PC-9 (cell line): Measurements from ENCODE around the gene HOXC9. TPM values are rescaled to one million over a fixed set of nuclear protein-coding genes. Genes with fewer than 3 reads are reported as not detected.

Source experiments
- BruUV-seq: library from RNA; stranded (reverse); fragments of 400-500 nt; replicated peaks from 2 replicates; lab custom pipeline; 2021; lab: Mats Ljungman, UMichigan
- CTCF ChIA-PET: fragments of 300-600 bp; sonication (Branson Sonifier 250); formaldehyde crosslinking; loops from one replicate; lab custom pipeline; 2022; ENCODE audit warnings: antibody characterized with exemption; lab: Charles Lee
- POLR2A ChIA-PET: fragments of 300-600 bp; sonication (Branson Sonifier 250); formaldehyde crosslinking; loops from one replicate; lab custom pipeline; 2022; ENCODE audit warnings: antibody characterized with exemption; ENCODE audit not compliant: unreplicated experiment; lab: Charles Lee
- DNase-seq, 2 experiments: peaks; one replicate each; pipeline versions ENCODE4 v3.0.0 to v3.0.0-alpha.2; 2015 to 2022; ENCODE audit warnings: mixed read lengths in 1 of 2
- H2AFZ ChIP-seq: fragments of 200-600 bp; sonication (generic); 2 replicates; pipeline ENCODE4 v1.8.1; 2017; ENCODE audit warnings: antibody characterized with exemption
- H3F3A ChIP-seq: fragments of 200-600 bp; sonication (generic); 2 replicates; pipeline ENCODE4 v1.8.1; 2017; ENCODE audit warnings: antibody characterized with exemption, mild to moderate bottlenecking, low read depth; ENCODE audit not compliant: insufficient read depth
- H3K27ac ChIP-seq: fragments of 200-600 bp; sonication (generic); 2 replicates; pipeline ENCODE4 v1.6.1; 2016; ENCODE audit warnings: mixed run types
- H3K27me3 ChIP-seq: fragments of 200-600 bp; sonication (generic); 2 replicates; pipeline ENCODE4 v1.6.1; 2016; ENCODE audit warnings: low read depth, mixed run types; ENCODE audit not compliant: insufficient read depth
- H3K36me3 ChIP-seq: fragments of 200-600 bp; sonication (generic); 2 replicates; pipeline ENCODE4 v1.6.1; 2016; ENCODE audit warnings: low read depth, mixed run types
- H3K4me1 ChIP-seq: fragments of 200-600 bp; sonication (generic); replicated peaks from 2 replicates; pipeline ENCODE4 v1.6.1; 2016; ENCODE audit warnings: mixed run types; ENCODE audit not compliant: insufficient read depth
- H3K4me2 ChIP-seq: fragments of 200-600 bp; sonication (generic); 2 replicates; pipeline ENCODE4 v1.6.1; 2017; ENCODE audit warnings: mixed run types
- H3K4me3 ChIP-seq: fragments of 200-600 bp; sonication (generic); 2 replicates; pipeline ENCODE4 v1.6.1; 2016; ENCODE audit warnings: mixed run types
- H3K79me2 ChIP-seq: fragments of 200-600 bp; sonication (generic); 2 replicates; pipeline ENCODE4 v1.6.1; 2017; ENCODE audit warnings: low read depth, mixed run types
- H3K9me2 ChIP-seq: fragments of 200-600 bp; sonication (generic); 2 replicates; pipeline ENCODE4 v1.8.1; 2017; ENCODE audit warnings: mild to moderate bottlenecking; ENCODE audit not compliant: insufficient read depth
- H3K9me3 ChIP-seq: fragments of 200-600 bp; sonication (generic); 2 replicates; pipeline ENCODE4 v1.8.1; 2016; ENCODE audit warnings: low read depth; ENCODE audit not compliant: insufficient read depth
- H4K20me1 ChIP-seq: fragments of 200-600 bp; sonication (generic); 2 replicates; pipeline ENCODE4 v1.8.1; 2017; ENCODE audit not compliant: insufficient read depth
- EZH2 ChIP-seq: fragments of 200-600 bp; sonication (generic); IDR thresholded peaks from 2 replicates; pipeline ENCODE4 v1.8.0; 2017; ENCODE audit warnings: antibody characterized with exemption, low read depth
- intact Hi-C: fragments of 100-400 bp; cut with micrococcal nuclease; formaldehyde crosslinking; loops from one replicate; pipeline ENCODE4 v1.10.0; 2022; ENCODE audit not compliant: unreplicated experiment
- total RNA-seq: library from RNA; stranded (reverse); gene quantifications from 2 replicates; pipeline ENCODE4 v1.2.3, GENCODE V29; 2021
- TF ChIP-seq, protein P1 (sequence below): fragments of 200-600 bp; sonication (generic); conservative IDR thresholded peaks from 2 replicates; pipeline ENCODE4 v1.6.1; 2017; ENCODE audit warnings: mixed run types, antibody characterized with exemption, mild to moderate bottlenecking, moderate library complexity

The HOXC9 gene
- total RNA-seq, 1 experiment from 2014 or later = 10.2 TPM

DNA sequence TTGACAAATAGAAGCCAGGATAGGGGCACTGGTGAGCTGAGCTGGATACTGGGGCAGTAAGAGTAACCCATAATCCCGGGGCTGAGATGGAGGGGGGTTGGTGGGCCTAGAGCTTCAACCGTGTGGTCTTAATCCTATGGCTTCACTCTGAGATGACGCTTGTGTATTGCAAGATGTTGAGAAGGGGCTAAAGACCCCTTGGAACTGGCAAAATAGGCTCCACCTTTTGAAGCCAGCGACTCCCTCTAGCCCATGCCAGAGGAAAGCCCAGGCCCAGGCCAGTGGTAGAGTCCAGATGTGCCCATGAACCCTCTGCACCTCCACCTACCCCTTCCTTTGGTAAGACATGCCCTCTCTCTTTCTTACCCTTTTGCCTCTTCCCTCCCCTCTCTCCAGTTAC is 40.6 kb upstream of the HOXC9 start:
- no peaks in the 10 kb centered on the region for H3K9me2 ChIP-seq
- H2AFZ ChIP-seq = no peak overlapping the region
- no peak overlapping the region for H3K4me3 ChIP-seq
- peaks cover under 1% of the 10 kb centered on the region; the same call in 1 of the 2 replicates for H3K4me1 ChIP-seq
- no peak for DNase-seq
- ChIA-PET CTCF (interaction anchor here (0.6 kb wide), 1 partner anchor 38 kb away, joined by 3 read pairs; no protein-coding TSS in a partner anchor), POLR2A (no interaction called here)
- no peaks in the 10 kb centered on the region for H3F3A ChIP-seq
- no peaks in the 10 kb centered on the region for H3K36me3 ChIP-seq
- BruUV-seq = no TSS peak
- no peaks in the 10 kb centered on the region for H3K79me2 ChIP-seq
- H3K27me3 ChIP-seq = no peaks in the 10 kb centered on the region
- no peak overlapping the region for H3K27ac ChIP-seq
- no peaks in the 10 kb centered on the region for H4K20me1 ChIP-seq
- intact Hi-C loops = no loop called here
- H3K9me3 ChIP-seq = no peaks in the 10 kb centered on the region
- TF ChIP-seq EZH2 = no peak
- TF ChIP-seq, protein P1, sequence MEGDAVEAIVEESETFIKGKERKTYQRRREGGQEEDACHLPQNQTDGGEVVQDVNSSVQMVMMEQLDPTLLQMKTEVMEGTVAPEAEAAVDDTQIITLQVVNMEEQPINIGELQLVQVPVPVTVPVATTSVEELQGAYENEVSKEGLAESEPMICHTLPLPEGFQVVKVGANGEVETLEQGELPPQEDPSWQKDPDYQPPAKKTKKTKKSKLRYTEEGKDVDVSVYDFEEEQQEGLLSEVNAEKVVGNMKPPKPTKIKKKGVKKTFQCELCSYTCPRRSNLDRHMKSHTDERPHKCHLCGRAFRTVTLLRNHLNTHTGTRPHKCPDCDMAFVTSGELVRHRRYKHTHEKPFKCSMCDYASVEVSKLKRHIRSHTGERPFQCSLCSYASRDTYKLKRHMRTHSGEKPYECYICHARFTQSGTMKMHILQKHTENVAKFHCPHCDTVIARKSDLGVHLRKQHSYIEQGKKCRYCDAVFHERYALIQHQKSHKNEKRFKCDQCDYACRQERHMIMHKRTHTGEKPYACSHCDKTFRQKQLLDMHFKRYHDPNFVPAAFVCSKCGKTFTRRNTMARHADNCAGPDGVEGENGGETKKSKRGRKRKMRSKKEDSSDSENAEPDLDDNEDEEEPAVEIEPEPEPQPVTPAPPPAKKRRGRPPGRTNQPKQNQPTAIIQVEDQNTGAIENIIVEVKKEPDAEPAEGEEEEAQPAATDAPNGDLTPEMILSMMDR = no peak
- no peak overlapping the region for H3K4me2 ChIP-seq

DNA sequence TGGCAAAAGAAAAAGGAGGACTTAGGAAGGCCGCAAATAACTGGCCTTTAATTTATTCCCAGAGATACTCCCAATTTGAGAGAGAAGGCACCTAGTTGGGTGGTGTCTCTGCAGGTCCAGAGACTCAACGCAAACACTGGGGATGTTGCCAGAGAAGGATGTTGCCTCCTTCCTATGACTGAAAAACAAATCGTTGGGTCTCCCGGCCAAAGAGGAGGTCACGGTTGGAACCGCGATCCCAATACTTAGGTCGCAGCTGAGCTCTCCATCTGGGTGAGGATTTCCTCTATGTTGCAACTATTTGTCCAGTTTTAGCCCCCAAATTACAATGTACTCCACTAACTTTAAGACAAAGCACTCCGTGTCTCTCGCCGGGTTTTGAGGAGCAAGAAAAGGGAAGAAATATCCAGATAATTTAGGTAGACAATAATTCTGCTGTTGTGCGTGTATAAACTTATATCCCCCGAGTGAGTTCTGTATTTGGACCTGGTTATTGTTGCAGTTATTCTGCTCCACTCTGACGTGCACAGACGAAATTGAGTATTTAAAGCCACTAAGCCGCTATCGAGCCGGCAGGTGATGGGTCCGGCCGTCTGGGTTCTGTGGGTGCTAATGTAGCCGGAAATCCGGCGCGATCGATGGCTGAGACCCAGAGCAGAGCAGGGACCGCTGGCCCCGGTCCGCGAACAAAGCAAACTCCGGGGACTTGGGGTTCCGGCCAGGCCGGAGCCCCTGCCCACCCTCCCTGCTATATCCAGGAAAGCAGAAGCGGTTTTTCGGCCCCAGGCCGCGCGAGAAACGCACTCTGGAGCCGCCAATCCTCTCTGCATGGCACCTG is 39.6 kb upstream of the HOXC9 start:
- no peaks in the 10 kb centered on the region for H3F3A ChIP-seq
- no peaks in the 10 kb centered on the region for H3K27me3 ChIP-seq
- intact Hi-C loops = no loop called here
- no peaks in the 10 kb centered on the region; the same call in 1 of the 2 replicates for H4K20me1 ChIP-seq
- ChIA-PET CTCF (no interaction called here), POLR2A (no interaction called here)
- BruUV-seq = no TSS peak
- H3K79me2 ChIP-seq = no peaks in the 10 kb centered on the region
- H3K36me3 ChIP-seq = no peaks in the 10 kb centered on the region
- H3K27ac ChIP-seq = no peak overlapping the region
- no peak overlapping the region for H2AFZ ChIP-seq
- H3K4me2 ChIP-seq = no peak overlapping the region
- no peak overlapping the region for H3K4me3 ChIP-seq
- TF ChIP-seq, protein P1 = no peak
- no peak for TF ChIP-seq EZH2
- no peaks in the 10 kb centered on the region for H3K4me1 ChIP-seq
- H3K9me3 ChIP-seq = no peaks in the 10 kb centered on the region
- H3K9me2 ChIP-seq = no peaks in the 10 kb centered on the region
- no peak for DNase-seq

DNA sequence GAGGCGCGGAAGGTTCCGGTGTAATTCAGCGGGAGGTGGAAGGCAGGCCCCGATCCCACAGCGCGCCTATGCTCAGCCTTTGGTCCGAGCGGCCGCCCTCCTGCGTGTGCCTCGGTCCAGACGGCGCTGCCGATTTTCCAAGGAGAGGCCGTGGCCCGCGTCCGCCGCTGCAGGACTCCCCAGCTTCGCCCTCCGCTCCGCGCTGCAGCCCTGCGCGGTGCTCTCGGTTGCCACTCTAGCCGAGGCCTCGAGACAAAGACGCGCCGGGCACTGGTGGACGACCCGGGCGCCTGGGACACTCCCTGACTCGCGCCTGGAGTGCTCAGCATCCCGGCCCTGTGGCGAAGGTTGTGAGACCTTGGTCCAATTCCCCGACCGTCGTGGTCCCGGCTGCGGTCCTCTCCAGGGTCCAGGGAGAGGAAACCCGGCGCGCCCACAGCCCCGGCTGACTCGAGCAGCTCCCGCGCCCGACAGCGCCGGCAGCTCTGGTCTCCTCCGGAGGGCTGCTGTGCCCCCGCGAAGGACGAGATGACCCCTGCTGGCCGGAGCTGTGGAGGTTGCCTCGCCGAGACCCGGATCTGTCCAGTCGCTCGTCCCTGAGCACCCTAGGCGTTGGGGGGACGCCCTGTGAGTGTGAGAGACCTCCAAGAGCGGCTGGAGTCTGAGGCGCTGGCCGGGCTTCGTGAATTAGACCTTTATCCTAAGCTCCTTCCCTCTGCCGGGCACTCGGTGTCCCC is 38.8 kb upstream of the HOXC9 start:
- no peaks in the 10 kb centered on the region for H3K79me2 ChIP-seq
- CTCF ChIA-PET = no interaction called here
- POLR2A ChIA-PET = no interaction called here
- no peaks in the 10 kb centered on the region for H3K36me3 ChIP-seq
- no peaks in the 10 kb centered on the region for H3F3A ChIP-seq
- no peak overlapping the region for H2AFZ ChIP-seq
- no peak overlapping the region for H3K4me2 ChIP-seq
- intact Hi-C loops = no loop called here
- no peak overlapping the region for H3K4me3 ChIP-seq
- no peak for DNase-seq
- no peaks in the 10 kb centered on the region for H3K9me3 ChIP-seq
- no peak for TF ChIP-seq EZH2
- TF ChIP-seq, protein P1 = no peak
- H4K20me1 ChIP-seq = no peaks in the 10 kb centered on the region; the same call in 1 of the 2 replicates
- BruUV-seq = no TSS peak
- H3K27me3 ChIP-seq = no peaks in the 10 kb centered on the region
- H3K27ac ChIP-seq = no peak overlapping the region
- no peaks in the 10 kb centered on the region for H3K4me1 ChIP-seq
- no peaks in the 10 kb centered on the region for H3K9me2 ChIP-seq
